Prostate gland (tissue), 2 donors: ENCODE data around the gene PTPRD.

ENCODE experiments used
- CTCF ChIP-seq, 4 experiments: fragments of 200-600 bp in 2 of 4; fragments of 450-650 bp in 2 of 4; sonication (generic) in 2 of 4; IDR thresholded peaks; 1 replicate in 3 of 4; 2 replicates in 1 of 4; pipeline ENCODE4 v1.5.1; 2016 to 2019; ENCODE audit warnings: antibody characterized with exemption in 4 of 4, mild to moderate bottlenecking in 2 of 4, moderate library complexity in 2 of 4
- POLR2A ChIP-seq: fragments of 450-650 bp; IDR thresholded peaks from one replicate; pipeline ENCODE4 v1.6.1; 2016; ENCODE audit warnings: antibody characterized with exemption, mild to moderate bottlenecking
- POLR2AphosphoS5 ChIP-seq: sonication (generic); formaldehyde crosslinking; IDR thresholded peaks from one replicate; pipeline ENCODE4 v1.6.1; 2017; ENCODE audit warnings: antibody characterized with exemption

GRCh38 chr9:8533681-8534080, 2079.1 kb downstream of the PTPRD start:
- TF ChIP-seq CTCF (IDR thresholded peaks at IDR 0.05) (no peak), POLR2A (no peak), POLR2AphosphoS5 (no peak)
